Upper lobe of left lung (tissue), 6 donors: Measurements from ENCODE around the gene STAT5B. TPM values are rescaled to one million over a fixed set of nuclear protein-coding genes. Genes with fewer than 3 reads are reported as not detected.
"Not testable (repeated sequence)": the region's sequence is repeated elsewhere in the genome, so short reads cannot be mapped to it uniquely, and the experiment has no call there.

Experiments
- ATAC-seq, 2 donors: fragments of 200-7000 bp; cut with Tn5 transposase; one replicate each; pipeline ENCODE4 v1.9.1; 2022; ENCODE audit warnings: mild to moderate bottlenecking in 2 of 2, moderate library complexity in 2 of 2; ENCODE audit not compliant: low FRiP score in 2 of 2
- DNase-seq, 2 donors: peaks; one replicate each; pipeline ENCODE4 v3.0.0-alpha.2; 2019 to 2020
- H3K27ac ChIP-seq, 4 donors: fragments of 200-600 bp; sonication (generic); one replicate each; pipeline ENCODE4 v1.5.1; 2016 to 2019
- H3K27me3 ChIP-seq, 4 donors: fragments of 200-600 bp; sonication (generic); one replicate each; pipeline ENCODE4 v1.5.1; 2017 to 2019
- H3K36me3 ChIP-seq, 4 donors: fragments of 200-600 bp; sonication (generic); one replicate each; pipeline ENCODE4 v1.5.1; 2016 to 2019
- H3K4me1 ChIP-seq, 4 donors: fragments of 200-600 bp; sonication (generic); one replicate each; pipeline ENCODE4 v1.5.1; 2018 to 2019
- H3K4me3 ChIP-seq, 4 donors: fragments of 200-600 bp; sonication (generic); one replicate each; pipeline ENCODE4 v1.5.1; 2017 to 2019; ENCODE audit warnings: mild to moderate bottlenecking in 2 of 4, moderate library complexity in 1 of 4
- H3K9me3 ChIP-seq, 4 donors: fragments of 200-600 bp; sonication (generic); one replicate each; pipeline ENCODE4 v1.5.1; 2018 to 2019
- EP300 ChIP-seq, 4 donors: sonication (generic); formaldehyde crosslinking; IDR thresholded peaks; one replicate each; pipeline ENCODE4 v1.5.1; 2017; ENCODE audit warnings: antibody characterized with exemption in 4 of 4, control low read depth in 2 of 4
- POLR2A ChIP-seq, 4 donors: fragments of 450-650 bp; IDR thresholded peaks; one replicate each; pipeline ENCODE4 v1.5.1; 2016 to 2017; ENCODE audit warnings: antibody characterized with exemption in 4 of 4, mild to moderate bottlenecking in 2 of 4
- POLR2AphosphoS5 ChIP-seq, 2 donors: sonication (generic); formaldehyde crosslinking; IDR thresholded peaks; one replicate each; pipeline ENCODE4 v1.5.1; 2017; ENCODE audit warnings: antibody characterized with exemption in 2 of 2
- WGBS, 2 donors: methylation state at CpG; one replicate each; pipeline ENCODE4 v1.1.5; 2017 to 2018; 5-methylcytosine and 5-hydroxymethylcytosine counted together
- total RNA-seq, 6 donors: library from RNA; depleted of rRNA in 4 of 6; stranded (reverse); fragments of >200 nt in 4 of 6; gene quantifications; one replicate each; pipeline versions ENCODE4 v1.1.0 to v1.2.1, GENCODE V29; 2016 to 2021
- TF ChIP-seq, protein P1 (sequence below), 6 experiments: fragments of 450-650 bp in 4 of 6; fragments of 200-600 bp in 2 of 6; sonication (generic) in 2 of 6; IDR thresholded peaks; one replicate each; pipeline ENCODE4 v1.5.1; 2016 to 2019; ENCODE audit warnings: antibody characterized with exemption in 6 of 6
- donor health status: DM: no; HTN: no; CAD: no; lungs with moderate emphysema.
- donor health status: DM: no; HTN: yes; CAD: no; lungs with severe emphysema.

STAT5B gene
- total RNA-seq, 6 donors from 2014 or later = 48.6 to 115 (median 66.3) TPM

DNA sequence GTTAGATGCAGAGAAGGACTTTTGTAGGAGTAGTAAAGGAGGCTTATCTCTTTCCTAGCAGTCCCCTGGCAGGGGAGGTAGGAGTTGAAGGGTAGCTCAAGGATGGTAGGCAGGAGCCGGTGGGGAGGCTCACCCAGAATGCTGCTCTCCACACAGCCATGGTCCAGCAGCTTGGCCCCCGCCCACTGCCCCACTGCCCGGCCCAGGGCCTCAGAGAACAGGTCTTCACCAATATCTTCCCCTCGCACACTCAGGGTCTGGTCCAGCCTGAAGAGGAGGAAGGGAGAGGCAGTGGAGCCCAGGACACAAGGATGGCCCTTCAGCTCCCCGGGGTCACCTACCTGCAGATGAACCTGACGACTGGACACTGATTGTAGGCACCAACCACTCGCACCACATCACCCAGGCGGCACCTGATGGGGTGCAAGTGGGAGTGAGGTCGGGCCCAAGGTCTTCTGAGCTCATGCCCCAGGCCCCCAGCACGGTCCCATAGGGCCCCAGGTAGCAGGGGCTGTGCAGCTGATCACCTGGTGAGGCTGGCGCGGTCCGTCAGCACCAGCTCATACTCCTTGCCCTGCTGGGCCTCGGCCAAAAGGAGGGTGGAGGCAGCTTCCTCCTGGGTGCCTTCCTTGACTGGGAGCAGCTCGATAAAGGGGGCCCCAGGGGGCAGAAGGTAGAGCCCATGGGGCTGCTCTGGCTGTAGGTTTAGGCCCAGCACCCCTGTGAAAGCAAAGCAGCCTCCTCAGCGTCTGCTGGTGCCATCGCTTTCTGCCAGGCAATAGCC lies 85.5 kb downstream of the STAT5B start:
- no peak for DNase-seq
- H3K36me3 ChIP-seq = peaks cover 0 to 10% (median 0%) of the 10 kb centered on the region in 4 donors
- no peak overlapping the region for H3K27ac ChIP-seq
- ATAC-seq = no peak
- H3K9me3 ChIP-seq = no peaks in the 10 kb centered on the region
- TF ChIP-seq EP300 (IDR thresholded peaks at IDR 0.05) (no peak), POLR2A (IDR thresholded peaks at IDR 0.05) (no peak), POLR2AphosphoS5 (IDR thresholded peaks at IDR 0.05) (no peak)
- TF ChIP-seq, protein P1, sequence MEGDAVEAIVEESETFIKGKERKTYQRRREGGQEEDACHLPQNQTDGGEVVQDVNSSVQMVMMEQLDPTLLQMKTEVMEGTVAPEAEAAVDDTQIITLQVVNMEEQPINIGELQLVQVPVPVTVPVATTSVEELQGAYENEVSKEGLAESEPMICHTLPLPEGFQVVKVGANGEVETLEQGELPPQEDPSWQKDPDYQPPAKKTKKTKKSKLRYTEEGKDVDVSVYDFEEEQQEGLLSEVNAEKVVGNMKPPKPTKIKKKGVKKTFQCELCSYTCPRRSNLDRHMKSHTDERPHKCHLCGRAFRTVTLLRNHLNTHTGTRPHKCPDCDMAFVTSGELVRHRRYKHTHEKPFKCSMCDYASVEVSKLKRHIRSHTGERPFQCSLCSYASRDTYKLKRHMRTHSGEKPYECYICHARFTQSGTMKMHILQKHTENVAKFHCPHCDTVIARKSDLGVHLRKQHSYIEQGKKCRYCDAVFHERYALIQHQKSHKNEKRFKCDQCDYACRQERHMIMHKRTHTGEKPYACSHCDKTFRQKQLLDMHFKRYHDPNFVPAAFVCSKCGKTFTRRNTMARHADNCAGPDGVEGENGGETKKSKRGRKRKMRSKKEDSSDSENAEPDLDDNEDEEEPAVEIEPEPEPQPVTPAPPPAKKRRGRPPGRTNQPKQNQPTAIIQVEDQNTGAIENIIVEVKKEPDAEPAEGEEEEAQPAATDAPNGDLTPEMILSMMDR (IDR thresholded peaks at IDR 0.05) = no peak
- WGBS, 2 donors = 94% methylated on average over 10 to 12 of the region's 17 CpGs
- H3K27me3 ChIP-seq = no peaks in the 10 kb centered on the region
- H3K4me3 ChIP-seq = no peak overlapping the region
- peaks cover 16 to 24% (median 19%) of the 10 kb centered on the region in 4 donors for H3K4me1 ChIP-seq

DNA sequence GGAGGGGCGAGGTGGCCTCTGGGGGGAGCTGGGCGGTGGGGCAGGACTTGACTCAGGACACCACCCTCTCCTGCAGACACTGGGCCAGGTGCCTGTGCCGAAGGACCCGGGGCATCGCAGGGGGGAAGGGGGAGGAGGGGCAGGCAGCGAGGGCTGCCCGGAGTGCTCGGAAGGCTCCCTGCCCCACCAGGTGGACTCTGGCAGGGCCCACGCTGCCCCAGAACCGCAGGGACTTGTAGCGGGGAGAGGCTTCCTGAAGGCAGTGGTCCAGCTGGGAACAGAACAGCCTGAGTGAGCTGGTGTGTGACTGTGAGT lies 86.6 kb downstream of the STAT5B start:
- H3K27ac ChIP-seq = no peak overlapping the region
- H3K36me3 ChIP-seq = peaks cover 0 to 10% (median 0%) of the 10 kb centered on the region in 4 donors
- no peak for DNase-seq
- H3K9me3 ChIP-seq = no peaks in the 10 kb centered on the region
- no peaks in the 10 kb centered on the region for H3K27me3 ChIP-seq
- ATAC-seq = no peak
- no peak overlapping the region for H3K4me3 ChIP-seq
- WGBS, 2 donors = 81 to 88% methylated on average over 4 to 11 of the region's 11 CpGs
- peaks cover 13 to 24% (median 19%) of the 10 kb centered on the region in 4 donors for H3K4me1 ChIP-seq
- TF ChIP-seq POLR2A (IDR thresholded peaks at IDR 0.05) = no peak
- TF ChIP-seq, protein P1 (IDR thresholded peaks at IDR 0.05) = no peak
- TF ChIP-seq POLR2AphosphoS5 (IDR thresholded peaks at IDR 0.05) = no peak
- no peak for TF ChIP-seq EP300 (IDR thresholded peaks at IDR 0.05)

DNA sequence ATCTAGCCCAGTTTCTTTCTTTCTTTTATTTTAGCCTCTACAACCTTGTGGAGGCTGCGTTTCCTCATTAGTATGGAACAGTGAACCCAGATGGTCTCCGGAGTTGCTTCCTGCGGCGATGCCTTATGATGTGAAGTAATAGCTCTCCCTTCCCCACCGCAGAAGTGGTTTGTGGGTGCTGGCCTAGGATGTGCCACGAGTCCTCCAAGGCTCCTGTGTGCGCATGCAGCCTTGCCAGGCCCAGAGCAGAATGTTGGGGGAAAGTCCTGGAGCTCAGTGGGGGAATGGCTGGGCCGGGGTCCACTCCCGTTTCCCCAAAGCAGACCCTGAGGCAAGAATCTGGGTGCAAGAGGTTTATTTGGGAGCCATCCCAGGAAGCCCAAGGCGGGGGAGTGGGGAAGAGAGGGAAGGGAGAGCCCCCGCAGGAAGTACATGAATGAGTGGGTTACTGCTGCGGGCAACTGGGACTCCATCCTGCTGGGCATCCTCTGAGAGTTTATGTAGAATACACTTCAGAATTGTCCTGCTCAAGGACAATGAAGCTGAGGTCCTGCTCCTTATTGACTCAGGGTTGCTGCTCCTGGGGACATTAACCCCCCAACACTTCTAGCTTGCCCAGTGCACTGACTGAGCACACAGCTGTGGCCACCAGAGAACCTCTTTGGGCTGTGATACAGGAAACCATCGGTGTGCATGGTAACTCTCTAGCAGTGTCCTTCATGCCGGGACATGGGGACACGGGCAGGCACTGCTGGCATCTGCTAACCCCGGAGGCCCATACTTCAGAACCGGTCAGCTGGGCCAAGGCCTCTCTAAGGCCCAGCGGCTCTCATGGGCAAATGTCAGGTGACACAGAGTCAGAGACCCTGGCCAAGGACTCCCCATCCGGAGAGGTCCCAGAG lies 87.2 kb downstream of the STAT5B start:
- ATAC-seq = no peak
- Histone ChIP-seq H3K27ac (no peak overlapping the region), H3K36me3 (peaks cover 0 to 10% (median 0%) of the 10 kb centered on the region in 4 donors), H3K9me3 (no peaks in the 10 kb centered on the region), H3K27me3 (no peaks in the 10 kb centered on the region), H3K4me3 (no peak overlapping the region), H3K4me1 (peaks cover 14 to 25% (median 20%) of the 10 kb centered on the region in 4 donors)
- WGBS, 2 donors = 70 to 76% methylated on average over 10 to 17 of the region's 19 CpGs
- no peak for TF ChIP-seq EP300 (IDR thresholded peaks at IDR 0.05)
- TF ChIP-seq POLR2AphosphoS5 (IDR thresholded peaks at IDR 0.05) = no peak
- TF ChIP-seq POLR2A (IDR thresholded peaks at IDR 0.05) = no peak
- TF ChIP-seq, protein P1 (IDR thresholded peaks at IDR 0.05) = no peak
- no peak for DNase-seq

DNA sequence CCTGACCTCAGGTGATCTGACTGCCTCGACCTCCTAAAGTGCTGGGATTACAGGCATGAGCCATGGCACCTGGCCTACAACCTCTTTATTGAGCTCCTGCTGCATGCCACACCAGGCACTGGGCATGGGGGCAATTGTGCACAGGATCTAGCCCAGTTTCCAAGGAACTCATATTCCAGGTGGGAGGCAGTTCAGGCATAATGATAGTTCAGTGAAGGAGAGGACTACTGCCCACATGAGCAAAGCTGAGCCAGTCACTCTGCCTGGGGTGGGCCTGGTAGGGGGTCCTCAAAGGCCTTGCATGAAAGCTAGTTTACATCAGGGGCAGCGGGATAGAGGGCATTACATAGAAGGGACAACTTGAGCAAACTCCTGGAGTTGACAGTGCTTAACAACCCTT lies 88.4 kb downstream of the STAT5B start:
- ATAC-seq (no peak), DNase-seq (no peak)
- TF ChIP-seq POLR2AphosphoS5 (IDR thresholded peaks at IDR 0.05) (no peak), EP300 (IDR thresholded peaks at IDR 0.05) (no peak)
- TF ChIP-seq, protein P1 (IDR thresholded peaks at IDR 0.05) = no peak
- Histone ChIP-seq H3K9me3 (no peaks in the 10 kb centered on the region), H3K27me3 (no peaks in the 10 kb centered on the region), H3K4me3 (no peak overlapping the region), H3K27ac (no peak overlapping the region), H3K4me1 (peaks cover 11 to 24% (median 18%) of the 10 kb centered on the region in 4 donors), H3K36me3 (peaks cover 0 to 10% (median 0%) of the 10 kb centered on the region in 4 donors)
- WGBS, 2 donors = 83 to 100% methylated on average over 1 to 2 of the region's 2 CpGs

DNA sequence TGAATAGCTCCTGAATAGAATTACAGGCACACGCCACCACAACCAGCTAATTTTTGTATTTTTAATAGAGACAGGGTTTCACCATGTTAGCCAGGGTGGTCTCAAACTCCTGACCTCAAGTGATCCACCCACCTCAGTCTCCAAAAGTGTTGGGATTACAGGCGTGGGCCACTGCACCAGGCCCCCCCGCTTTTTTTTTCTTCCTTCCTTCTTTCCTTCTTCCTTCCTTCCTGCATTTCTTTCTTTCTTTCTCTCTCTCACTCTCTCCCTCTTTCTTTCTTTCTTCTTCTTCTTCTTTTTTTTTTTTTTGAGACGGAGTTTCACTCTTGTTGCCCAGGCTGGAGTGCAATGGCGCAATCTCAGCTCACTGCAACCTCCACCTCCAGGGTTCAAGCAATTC lies 90.0 kb downstream of the STAT5B start:
- H3K27me3 ChIP-seq, DNase-seq, ATAC-seq, H3K36me3 ChIP-seq, H3K27ac ChIP-seq, H3K4me3 ChIP-seq, H3K9me3 ChIP-seq: not testable (repeated sequence)
- H3K4me1 ChIP-seq = peaks cover 14 to 27% (median 24%) of the 10 kb centered on the region in 4 donors
- WGBS, 2 donors = 80 to 83% methylated on average over 5 of the region's 5 CpGs
